ENCODE results near the gene USP48. TPM values are rescaled to one million over a fixed set of nuclear protein-coding genes. Genes with fewer than 3 reads are reported as not detected.
"Not testable (repeated sequence)": the region's sequence is repeated elsewhere in the genome, so short reads cannot be mapped to it uniquely, and the experiment has no call there.

Gene USP48
- total RNA-seq, 1 experiment from 2014 or later = 20.1 TPM

GRCh38 chr1:21816602-21817302, 33.8 kb upstream of the USP48 start:
- peak; percentile 78 for DNase-seq (ENCODE audit: low read depth)

DNA sequence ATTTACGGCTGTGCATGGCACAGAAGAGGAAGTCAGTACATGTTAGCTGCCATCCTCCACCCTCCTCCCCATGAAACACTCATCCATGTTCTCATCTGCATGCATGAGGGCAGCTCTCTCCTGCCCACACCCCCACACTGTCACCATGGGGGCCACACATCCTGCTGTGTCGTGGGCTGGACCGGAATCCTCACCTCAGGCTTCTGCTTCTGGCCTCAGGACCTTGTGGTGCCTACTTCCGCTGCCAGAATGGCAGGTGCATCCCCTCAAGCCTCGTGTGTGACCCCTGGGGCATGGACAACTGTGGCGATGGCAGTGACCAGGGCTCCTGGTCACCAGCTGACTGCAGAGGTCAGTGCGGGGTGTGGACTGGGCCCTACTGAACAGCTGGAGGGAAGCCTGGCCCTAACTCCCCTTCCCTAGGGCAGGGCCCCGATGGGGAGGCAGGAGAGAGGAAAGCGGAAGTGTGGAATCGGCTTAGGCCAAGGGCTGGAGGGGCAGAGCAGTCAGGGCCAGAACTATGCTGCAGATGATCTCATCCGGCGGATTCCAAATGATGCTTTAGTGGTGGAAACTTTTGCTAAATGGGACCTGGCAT, 32.9 kb upstream of the USP48 start:
- DNase-seq (ENCODE audit: low read depth) = no peak

DNA sequence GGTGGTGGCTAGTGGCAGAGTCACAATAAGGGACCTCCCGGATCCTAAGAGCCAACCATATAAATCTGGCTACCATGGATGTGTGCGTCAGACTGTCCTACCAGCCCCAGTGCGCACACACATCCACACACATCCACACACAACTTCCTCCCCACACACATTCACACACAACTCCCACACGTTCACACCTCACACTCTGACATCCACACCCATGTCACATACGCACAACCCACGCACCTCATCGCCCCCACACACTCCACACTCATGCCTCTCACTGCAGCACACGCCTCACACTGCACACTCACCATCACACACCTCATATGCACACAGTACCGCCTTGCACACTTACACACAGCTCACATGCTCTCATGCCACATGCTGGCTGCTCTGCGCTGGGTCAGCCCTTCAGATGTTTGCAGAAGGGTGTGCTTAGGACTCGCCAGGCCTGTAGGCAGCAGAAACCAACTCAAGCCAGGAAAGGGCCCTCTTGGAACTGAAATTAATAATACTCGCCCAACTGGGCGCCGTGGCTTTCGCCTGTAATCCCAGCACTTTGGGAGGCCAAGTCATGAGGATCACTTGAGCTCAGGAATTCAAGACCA, 32.1 kb upstream of the USP48 start:
- no peak for DNase-seq (ENCODE audit: low read depth)

DNA sequence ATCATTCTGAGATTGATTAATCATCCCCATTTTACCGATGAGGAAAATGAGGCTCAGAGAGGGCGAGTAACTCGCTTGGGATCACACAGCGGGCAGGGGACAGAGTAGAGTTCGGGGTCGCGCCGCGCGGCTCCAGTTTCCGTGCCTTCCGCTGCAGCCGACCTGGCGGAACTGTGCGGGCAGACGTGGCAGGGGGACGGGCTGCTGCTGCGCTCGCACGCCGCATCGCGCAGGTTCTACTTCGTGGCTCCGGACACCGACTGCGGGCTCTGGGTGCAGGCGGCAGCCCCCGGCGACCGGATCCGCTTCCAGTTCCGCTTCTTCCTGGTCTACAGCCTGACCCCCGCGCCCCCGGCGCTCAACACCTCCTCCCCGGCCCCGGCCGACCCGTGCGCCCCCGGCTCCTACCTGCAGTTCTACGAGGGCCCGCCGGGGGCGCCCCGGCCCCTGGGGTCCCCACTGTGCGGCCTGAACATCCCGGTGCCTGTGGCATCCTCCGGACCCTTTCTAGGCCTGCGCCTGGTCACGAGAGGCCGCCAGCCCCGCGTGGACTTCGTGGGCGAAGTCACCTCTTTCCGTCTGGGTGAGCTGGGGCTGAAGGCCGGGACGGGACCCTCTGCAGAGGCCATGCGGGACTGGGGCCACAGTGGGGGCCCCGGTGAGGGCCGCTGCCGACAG, 31.4 kb upstream of the USP48 start:
- no peak for DNase-seq (ENCODE audit: low read depth)

DNA sequence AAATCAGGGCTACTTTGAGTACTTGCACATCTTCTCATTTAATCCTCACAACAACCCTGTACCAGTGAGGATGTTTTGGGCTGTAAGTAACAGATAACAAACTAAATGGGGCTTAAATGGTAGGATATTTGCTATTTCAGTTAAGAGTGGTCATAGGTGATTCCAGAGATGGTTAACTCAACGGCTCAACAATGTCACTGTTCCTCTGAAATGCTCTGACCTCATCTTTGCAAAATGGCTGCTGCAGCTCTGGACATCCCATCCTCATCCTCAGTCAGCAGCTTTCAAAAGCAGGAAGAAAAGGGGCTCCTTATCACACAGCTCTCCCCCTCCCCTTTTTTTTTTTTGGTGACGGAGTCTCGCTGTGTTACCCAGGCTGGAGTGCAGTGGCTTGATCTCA, 30.6 kb upstream of the USP48 start:
- no peak for DNase-seq (ENCODE audit: low read depth)

GRCh38 chr1:21811875-21812305, 28.9 kb upstream of the USP48 start, which contains the start of gene LDLRAD2:
LDLRAD2 (plus strand) TSS chr1:21812265; CDS start chr1:21812452, 187 bp downstream.
- no peak for DNase-seq (ENCODE audit: low read depth)

DNA sequence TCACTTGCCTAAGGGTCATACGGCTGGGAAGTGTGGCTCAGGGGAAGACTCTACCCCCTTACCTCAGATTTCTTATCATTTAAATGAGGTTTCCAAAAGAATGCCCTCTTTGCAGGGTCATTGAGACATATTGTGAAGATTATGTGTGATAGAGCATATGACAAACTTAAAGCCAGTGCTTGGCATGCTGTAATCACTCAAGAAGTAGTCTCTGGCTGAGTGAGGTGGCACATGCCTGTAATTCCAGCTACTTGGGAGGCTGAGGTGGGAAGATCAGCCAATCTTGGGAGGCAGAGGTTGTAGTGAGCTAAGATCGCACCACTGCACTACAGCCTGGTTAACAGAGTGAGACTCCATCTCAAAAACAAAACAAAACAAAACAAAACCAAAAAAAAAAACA, 21.6 kb upstream of the USP48 start:
- DNase-seq (ENCODE audit: low read depth) = no peak

- DNase-seq (ENCODE audit: low read depth) = peak; percentile 70
Observed at GRCh38 chr1:21801100-21801499, 18.2 kb upstream of the USP48 start.

DNA sequence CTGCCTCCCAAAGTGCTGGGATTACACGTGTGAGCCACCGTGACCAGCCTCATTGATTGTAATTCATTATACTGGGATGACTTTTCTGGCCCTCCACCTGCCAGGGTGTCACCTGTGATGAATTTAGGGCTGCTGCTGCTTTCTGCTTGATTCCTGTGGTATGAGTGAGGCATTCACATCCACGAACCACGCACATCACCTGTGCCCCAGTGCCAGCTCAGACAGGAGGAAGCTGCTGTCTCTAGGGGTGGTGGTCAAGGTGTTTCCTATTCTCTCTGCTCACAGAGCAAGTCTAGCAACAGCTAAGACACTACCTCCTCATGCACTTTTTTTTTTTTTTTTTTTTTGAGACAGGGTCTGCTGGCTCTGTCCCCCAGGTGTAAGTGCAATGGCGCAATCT, 16.8 kb upstream of the USP48 start:
- DNase-seq (ENCODE audit: low read depth) = no peak

DNA sequence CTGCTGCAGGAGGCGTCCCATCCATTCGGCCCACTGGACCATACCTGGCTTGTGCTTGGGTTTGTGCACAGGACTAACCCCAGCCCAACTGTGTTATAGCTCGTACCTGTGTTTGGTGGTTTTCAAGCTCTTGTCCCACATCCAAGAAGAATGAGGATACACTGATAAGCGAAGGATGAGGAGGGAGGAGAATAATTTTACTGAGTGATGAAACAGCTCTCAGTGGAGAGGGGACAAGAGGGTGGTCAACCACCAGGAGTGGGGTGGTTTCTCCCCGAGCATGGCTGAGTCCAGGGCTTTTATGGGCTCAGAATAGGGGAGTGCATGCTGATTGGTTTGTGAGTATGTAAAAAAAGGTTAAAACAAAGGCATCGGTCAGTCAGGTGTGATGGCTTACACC, 12.1 kb upstream of the USP48 start:
- DNase-seq (ENCODE audit: low read depth) = no peak

- no peak for DNase-seq (ENCODE audit: low read depth)
Observed at GRCh38 chr1:21794656-21795055, 11.7 kb upstream of the USP48 start.

- DNase-seq (ENCODE audit: low read depth) = no peak
Observed at GRCh38 chr1:21793104-21793503, 10.2 kb upstream of the USP48 start.

- DNase-seq (ENCODE audit: low read depth) = no peak
Observed at GRCh38 chr1:21786640-21787039, 3.7 kb upstream of the USP48 start.

GRCh38 chr1:21785764-21786163, 2.8 kb upstream of the USP48 start:
- DNase-seq (ENCODE audit: low read depth) = not testable (repeated sequence)

- DNase-seq (ENCODE audit: low read depth) = peak; percentile 98
Observed at GRCh38 chr1:21783679-21784603, 992 bp upstream of the USP48 start.

DNA sequence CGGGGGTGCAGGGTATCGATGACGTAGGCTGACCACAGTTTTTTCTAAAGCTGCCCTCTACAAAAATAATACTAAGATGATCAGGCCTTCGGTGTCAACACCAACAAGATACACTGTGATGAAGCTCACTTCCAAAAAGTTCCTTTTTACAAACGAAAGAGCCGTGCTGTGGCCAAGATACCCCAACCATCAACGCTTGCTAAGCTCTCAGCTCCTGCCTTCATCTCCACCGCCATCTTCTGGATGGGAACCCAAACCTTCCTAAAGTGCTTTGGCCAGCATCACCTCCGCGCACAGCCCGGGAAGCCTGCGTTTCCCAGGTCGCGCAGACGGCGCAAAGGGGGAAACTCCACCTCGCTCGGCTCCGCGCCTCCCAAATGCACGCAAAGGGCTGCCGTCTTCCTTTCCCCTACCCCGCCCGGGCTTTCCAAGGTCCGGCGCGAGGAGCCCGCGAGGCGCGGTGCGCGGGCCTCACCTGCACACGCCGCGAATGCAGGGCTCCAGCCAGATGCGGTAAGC, 541 bp downstream of the USP48 start:
- peak; percentile 50 for DNase-seq (ENCODE audit: low read depth)

DNA sequence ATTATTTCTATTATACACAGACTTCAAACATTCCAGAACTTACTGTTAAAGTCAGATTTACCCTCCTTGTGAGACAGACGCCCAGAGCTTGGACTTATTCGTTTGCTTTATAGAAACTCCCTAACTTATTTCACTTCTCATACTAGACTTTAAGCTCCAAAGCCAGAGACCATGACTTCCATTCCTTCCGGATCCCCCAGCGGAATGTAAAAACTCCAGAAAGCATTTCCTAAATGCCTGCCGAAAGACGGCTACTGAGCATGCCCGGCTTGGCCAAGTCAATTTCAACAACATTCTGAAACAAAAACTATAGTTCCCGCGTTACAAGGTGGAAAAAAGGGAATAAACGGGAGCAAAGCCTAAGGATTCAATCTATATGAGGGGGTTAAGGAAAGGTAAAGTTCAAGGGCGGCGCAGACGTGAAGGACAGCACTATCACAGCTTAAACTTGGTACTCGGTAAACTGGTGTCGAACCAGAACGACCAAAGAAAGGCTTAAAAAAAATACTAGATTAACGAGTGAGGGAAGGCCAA, 1.1 kb downstream of the USP48 start:
- no peak for DNase-seq (ENCODE audit: low read depth)

DNA sequence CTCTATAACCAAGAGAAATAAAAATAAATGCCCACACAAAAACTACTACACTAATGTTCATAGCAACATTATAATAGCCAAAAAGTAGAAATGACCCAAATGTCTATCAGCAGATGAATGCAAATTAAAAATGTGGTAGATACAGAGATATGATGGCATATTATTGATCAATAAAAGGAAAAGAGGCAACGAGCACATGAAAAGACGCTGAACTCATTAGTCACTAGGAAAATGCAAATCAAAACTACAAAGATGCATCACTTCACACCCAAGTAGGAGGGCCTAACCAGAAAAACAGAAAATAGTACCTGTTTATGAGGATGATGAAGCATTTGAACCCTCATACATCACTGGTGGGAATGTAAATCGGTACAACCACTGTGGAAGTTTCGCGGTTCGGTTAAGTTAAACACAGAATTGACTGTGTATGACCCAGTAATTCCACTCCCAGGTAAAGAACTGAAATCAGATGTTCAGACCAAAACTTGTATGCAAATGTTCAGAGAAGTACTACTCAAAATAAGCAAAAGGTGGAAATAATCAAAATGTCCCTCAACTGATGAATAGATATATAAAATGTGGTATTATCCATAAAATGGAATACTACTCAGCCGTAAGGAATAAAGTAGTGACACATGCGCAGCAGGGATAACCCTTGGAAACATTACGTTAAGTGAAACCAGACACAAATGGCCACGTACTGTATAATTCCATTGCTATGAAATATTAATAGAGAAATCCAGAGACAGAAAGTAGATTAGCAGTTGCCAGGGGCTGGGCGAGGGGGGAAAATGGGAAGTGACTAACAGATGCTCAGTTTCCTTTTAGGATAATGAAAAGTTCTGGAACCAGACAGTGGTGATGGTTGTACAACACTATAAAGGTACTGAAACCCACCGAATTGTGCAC, 3.1 kb downstream of the USP48 start:
- DNase-seq (ENCODE audit: low read depth) = no peak

GRCh38 chr1:21778405-21778727, 4.6 kb downstream of the USP48 start:
- DNase-seq (ENCODE audit: low read depth) = no peak

DNA sequence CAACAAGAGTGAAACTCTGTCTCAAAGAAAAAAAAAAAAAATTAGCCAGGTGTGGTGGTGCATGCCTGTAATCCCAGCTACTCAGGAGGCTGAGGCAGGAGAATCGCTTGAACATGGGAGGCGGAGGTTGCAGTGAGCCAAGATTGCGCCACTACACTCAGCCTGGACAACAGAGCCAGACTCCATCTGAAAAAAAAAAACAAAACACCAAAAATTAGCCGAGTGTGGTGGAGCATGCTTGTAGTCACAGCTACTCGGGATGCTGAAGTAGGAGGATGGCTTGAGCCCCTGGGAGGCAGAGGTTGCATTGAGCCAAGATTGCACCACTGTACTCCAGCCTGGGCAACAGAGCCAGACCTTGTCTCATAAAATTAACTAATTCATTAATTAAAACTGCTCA, 6.0 kb downstream of the USP48 start:
- DNase-seq (ENCODE audit: low read depth) = not testable (repeated sequence)
